IPS-18c (cell line): ENCODE measurements around the gene ARHGAP26.
"Not testable (repeated sequence)": the region's sequence is repeated elsewhere in the genome, so short reads cannot be mapped to it uniquely, and the experiment has no call there.

Source experiments
- H3K4me3 ChIP-seq: 2 replicates; pipeline ENCODE4 v1.7.0; 2013; ENCODE audit warnings: low read depth, mild to moderate bottlenecking, low read length, moderate library complexity; ENCODE audit not compliant: insufficient read depth
- H3K9me3 ChIP-seq: one replicate; pipeline ENCODE4 v1.6.1; 2013; ENCODE audit warnings: mild to moderate bottlenecking, low read length, moderate library complexity; ENCODE audit not compliant: control insufficient read depth, insufficient read depth

The ARHGAP26 gene

DNA sequence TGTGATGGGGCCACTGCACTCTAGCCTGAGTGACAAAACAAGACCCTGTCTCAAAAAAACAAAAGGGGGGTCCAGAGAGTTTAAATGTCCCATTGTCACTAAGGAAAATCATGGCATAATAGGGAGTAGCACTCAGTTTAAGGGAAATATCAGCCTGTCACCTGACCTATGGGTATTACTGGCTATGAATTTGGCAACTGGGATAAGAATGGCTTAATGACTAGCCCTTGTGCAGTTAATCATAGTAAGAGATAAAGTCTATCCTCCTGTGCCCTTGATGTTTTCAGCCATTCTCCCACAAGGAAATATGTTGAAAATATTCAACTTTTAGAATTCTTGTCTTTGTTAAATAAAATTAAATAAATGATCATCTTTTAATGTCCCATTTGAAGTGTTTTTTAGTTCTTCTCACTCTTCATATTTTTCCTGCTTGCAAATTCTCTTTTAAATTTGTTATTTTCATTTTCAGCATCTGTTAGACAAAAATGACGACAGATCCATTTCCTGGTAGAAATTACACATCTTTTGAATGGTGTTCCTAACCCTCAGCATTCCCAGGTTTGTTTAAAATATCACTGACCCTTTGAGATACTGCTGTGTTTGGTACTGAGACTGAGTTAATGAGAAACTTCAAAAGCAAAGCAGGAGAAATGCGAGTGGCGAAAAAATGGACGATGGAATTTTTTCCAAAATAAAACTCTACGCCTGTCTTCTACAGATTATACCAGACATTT, 191.4 kb downstream of the ARHGAP26 start:
- H3K4me3 ChIP-seq = no peak overlapping the region
- H3K9me3 ChIP-seq = no peaks in the 10 kb centered on the region

- no peaks in the 10 kb centered on the region for H3K9me3 ChIP-seq
- H3K4me3 ChIP-seq = no peak overlapping the region
These were observed 192.0 kb downstream of the ARHGAP26 start for GRCh38 chr5:142962174-142962533.

GRCh38 chr5:142965258-142966120, 195.3 kb downstream of the ARHGAP26 start:
- not testable (repeated sequence) for H3K9me3 ChIP-seq, H3K4me3 ChIP-seq

DNA sequence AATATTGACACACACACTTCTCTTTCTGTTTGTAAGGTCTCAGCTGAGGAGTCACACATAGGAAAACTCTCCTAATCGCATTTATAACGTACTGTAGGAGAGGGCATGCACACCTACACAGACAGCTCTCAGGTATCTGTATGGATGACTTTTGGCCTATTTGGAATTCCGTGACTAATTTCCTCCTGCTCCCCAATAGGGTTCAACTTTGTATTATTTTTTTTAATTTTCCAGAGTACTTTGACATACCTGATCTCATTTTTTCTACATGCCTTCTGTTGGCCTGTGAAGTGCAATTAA, 195.9 kb downstream of the ARHGAP26 start:
- H3K9me3 ChIP-seq = no peaks in the 10 kb centered on the region
- H3K4me3 ChIP-seq = no peak overlapping the region

- Histone ChIP-seq H3K4me3 (no peak overlapping the region), H3K9me3 (no peaks in the 10 kb centered on the region)
These were observed 199.0 kb downstream of the ARHGAP26 start for GRCh38 chr5:142969186-142969585.

- no peaks in the 10 kb centered on the region for H3K9me3 ChIP-seq
- H3K4me3 ChIP-seq = no peak overlapping the region
These were observed 199.7 kb downstream of the ARHGAP26 start for GRCh38 chr5:142969624-142970439.

DNA sequence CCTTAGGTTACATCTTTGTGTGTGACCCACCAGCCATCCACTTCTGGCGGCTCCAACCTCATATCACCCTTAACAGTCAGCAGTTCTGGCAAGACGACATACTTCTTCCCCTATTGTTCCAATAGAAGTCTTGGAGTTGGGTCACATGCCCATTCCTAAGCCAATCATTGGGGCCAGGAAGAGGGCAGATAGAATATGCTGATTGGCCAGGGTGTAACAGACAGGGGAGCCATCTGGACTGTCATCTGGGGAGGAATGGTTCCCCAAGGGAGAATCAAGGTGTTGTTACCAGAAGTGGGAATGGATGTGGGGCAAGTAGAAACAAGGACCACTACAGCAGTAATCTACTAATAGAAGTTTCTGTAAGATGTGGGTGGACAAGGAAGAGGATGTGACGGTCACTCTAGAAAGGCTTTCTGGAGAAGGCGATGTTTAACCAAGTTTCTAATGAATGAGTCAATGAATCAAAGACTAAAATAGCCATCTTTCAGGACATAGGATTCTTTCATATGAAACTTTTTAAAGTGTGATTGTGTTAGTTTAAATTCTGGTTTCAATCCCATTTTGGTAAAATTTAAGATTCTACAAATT, 200.4 kb downstream of the ARHGAP26 start:
- H3K4me3 ChIP-seq = no peak overlapping the region
- no peaks in the 10 kb centered on the region for H3K9me3 ChIP-seq

DNA sequence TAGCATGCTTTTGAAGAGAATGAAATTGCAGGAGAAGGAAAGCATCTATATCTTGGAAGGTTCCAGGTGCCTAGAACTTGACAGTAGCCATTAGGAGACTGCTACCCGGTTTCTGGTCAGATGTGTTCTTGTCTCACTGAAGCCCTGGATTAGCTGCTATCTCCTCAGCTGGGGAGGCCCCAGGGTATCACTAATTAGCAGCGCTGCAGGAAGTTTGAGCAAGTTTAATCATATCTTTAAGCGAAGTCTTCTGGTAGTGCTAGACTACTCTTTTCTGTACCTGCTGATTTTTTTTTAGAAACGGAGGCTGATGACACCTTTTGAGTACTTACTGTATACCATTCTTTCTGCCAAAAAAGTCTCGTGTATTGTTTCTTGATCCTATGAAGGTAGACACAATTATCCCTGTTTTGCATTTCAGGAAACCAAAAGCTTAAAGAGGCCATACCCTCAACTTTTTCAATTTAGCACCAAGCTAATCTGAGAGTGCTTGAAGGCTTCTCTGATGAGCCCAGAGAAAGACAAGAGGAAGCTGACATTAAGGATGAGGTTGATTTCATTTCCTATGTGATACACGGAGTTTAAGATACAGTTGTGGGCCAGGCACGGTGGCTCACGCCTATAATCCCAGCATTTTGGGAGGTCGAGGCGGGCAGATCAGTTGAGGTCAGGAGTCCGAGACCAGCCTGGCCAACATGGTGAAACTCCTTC, 201.3 kb downstream of the ARHGAP26 start:
- Histone ChIP-seq H3K4me3 (no peak overlapping the region), H3K9me3 (no peaks in the 10 kb centered on the region)

DNA sequence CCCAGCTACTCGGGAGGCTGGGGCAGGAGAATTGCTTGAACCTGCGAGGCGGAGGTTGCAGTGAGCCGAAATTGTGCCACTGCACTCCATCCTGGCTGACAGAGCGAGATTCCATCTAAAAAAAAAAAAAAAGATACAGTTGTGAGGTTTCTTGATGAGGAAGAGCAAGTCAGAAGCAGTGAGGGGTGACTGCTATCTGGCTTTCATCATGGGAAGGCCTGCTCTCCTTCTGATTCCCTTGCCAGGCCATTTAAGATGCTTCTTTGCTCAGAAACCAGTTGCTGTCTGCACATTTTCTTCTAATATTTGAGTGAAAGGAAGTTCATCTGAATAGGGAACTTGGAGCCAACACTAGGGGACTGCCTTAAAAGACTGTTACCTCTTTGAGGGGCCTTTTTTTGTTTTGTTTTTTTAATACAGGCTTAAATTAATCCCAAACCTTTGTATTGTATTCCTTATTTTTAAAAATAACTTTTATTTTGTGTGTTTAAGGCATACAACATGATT, 201.9 kb downstream of the ARHGAP26 start:
- no peaks in the 10 kb centered on the region for H3K9me3 ChIP-seq
- H3K4me3 ChIP-seq = no peak overlapping the region

DNA sequence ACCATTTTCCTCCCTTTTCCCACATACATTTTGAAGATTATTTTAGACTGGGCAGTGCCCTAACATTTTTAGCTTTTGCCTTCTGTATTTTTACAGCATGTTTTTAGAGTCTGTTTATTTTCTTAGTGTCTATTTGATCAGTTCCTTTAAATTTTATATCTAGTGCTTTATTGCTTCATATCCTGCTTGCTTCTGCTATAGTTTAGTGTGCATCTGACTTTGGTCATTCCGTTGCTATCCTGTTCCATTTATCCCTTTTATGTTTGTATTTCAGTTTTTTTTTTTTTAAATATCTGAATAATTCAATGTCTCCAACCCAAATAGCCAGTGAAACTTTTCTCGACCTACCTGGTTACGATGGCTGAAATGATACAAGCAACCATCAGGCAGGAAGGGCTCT, 203.8 kb downstream of the ARHGAP26 start:
- H3K9me3 ChIP-seq = no peaks in the 10 kb centered on the region
- H3K4me3 ChIP-seq = no peak overlapping the region

GRCh38 chr5:142974409-142974808, 204.2 kb downstream of the ARHGAP26 start:
- H3K9me3 ChIP-seq = no peaks in the 10 kb centered on the region
- no peak overlapping the region for H3K4me3 ChIP-seq

- Histone ChIP-seq H3K9me3 (no peaks in the 10 kb centered on the region), H3K4me3 (no peak overlapping the region)
These were observed 206.7 kb downstream of the ARHGAP26 start for GRCh38 chr5:142976861-142977260.

DNA sequence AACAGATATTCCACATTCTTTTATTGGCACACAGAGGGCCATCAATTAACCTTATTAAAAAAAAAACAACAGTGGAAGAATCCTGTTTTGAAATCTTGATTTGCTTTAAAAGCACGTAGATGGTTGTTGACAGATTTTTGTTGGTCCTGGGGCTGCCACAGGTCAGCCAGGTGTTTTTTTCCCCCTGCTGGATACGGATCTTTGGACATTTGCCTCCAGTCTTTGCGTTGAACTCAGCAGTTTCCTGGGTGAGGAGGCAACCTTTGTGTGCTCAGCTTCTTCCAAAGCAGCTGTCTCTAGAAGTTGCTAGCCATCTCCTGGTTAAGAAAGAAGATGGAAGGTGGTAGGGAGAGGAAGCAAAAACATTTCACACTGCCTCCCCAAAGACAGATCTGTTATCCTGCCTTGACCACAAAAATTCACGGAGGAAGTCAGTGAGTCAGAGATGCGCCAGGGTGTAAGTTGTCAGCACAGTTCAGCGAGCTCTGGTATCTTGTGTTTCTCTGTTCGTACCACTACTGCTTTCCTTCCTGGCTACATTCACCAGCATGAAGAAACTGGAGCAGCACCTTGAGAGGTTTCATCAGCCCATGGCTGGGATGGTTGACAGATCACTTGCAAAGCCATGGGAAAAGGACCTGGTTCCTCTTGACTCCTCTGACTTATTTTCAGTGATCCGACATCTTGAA, 207.3 kb downstream of the ARHGAP26 start:
- H3K9me3 ChIP-seq = no peaks in the 10 kb centered on the region
- no peak overlapping the region for H3K4me3 ChIP-seq

- no peaks in the 10 kb centered on the region for H3K9me3 ChIP-seq
- no peak overlapping the region for H3K4me3 ChIP-seq
These were observed 208.1 kb downstream of the ARHGAP26 start for GRCh38 chr5:142978252-142978651.

DNA sequence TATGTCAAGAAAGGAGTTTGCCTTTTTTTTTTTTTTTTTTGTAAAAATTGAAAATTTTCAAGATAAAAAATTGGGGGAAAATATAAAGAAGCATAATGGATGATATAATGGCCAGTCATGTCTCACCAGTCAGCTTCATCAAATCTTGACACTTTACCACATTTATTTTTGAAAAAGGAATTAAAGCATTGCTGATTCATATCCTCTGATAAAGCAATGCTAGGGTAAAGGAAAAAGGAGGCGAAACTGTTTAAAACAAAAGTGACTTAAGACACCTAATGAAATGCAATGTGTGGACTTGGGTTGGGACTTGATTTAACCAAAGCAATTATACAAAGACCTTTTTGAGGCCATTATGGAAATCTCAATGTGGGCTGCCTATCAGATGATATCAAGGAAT, 208.5 kb downstream of the ARHGAP26 start:
- no peak overlapping the region for H3K4me3 ChIP-seq
- no peaks in the 10 kb centered on the region for H3K9me3 ChIP-seq

DNA sequence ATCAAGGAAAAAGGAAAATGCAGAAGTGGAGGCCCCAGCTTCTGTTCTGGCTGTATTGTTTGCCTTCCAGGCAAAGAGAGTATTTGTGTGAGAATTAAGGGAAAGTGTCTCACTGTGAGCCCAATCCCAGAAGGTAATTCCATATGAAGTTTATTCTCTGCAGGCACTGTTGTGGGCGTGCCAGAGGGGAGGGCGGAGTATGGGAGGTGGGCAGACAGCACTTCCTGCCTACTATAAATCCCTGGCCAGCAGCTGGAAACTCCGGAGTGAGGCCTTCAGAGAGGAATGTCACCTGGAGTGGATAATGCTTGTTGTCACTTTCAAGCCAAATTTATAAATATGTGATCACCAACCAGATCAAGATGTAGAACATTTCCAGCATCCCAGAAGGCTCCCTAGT, 209.5 kb downstream of the ARHGAP26 start:
- Histone ChIP-seq H3K4me3 (no peak overlapping the region), H3K9me3 (no peaks in the 10 kb centered on the region)
